Uterus (tissue), 4 donors: ENCODE measurements around the gene SLCO1A2. TPM values are rescaled to one million over a fixed set of nuclear protein-coding genes. Genes with fewer than 3 reads are reported as not detected.

Source experiments
- DNase-seq, 2 donors: peaks; one replicate each; pipeline ENCODE4 v3.0.0-alpha.2; 2019 to 2020
- H3K27ac ChIP-seq, 2 donors: fragments of 200-600 bp; sonication (generic); 1 replicate in 1 of 2; 2 replicates in 1 of 2; pipeline ENCODE4 v1.5.1; 2016 to 2018
- H3K27me3 ChIP-seq, 2 donors: fragments of 200-600 bp; sonication (generic); one replicate each; pipeline ENCODE4 v1.5.1; 2018 to 2019; ENCODE audit warnings: control low read depth in 1 of 2
- H3K36me3 ChIP-seq, 2 donors: fragments of 200-600 bp; sonication (generic); one replicate each; pipeline ENCODE4 v1.5.1; 2019; ENCODE audit warnings: control low read depth in 1 of 2
- H3K4me1 ChIP-seq, 2 donors: fragments of 200-600 bp; sonication (generic); one replicate each; pipeline ENCODE4 v1.5.1; 2018 to 2019; ENCODE audit warnings: control low read depth in 1 of 2
- H3K4me3 ChIP-seq, 2 donors: fragments of 200-600 bp; sonication (generic); 1 replicate in 1 of 2; 2 replicates in 1 of 2; pipeline ENCODE4 v1.5.1; 2018 to 2019; ENCODE audit warnings: mild to moderate bottlenecking in 1 of 2
- H3K9me3 ChIP-seq, 2 donors: fragments of 200-600 bp; sonication (generic); one replicate each; pipeline ENCODE4 v1.5.1; 2019; ENCODE audit warnings: control low read depth in 1 of 2
- CTCF ChIP-seq, 4 experiments: fragments of 200-600 bp in 2 of 4; fragments of 450-650 bp in 2 of 4; sonication (generic) in 2 of 4; IDR thresholded peaks; one replicate each; pipeline ENCODE4 v1.5.1; 2016 to 2019; ENCODE audit warnings: antibody characterized with exemption in 4 of 4, mild to moderate bottlenecking in 2 of 4, moderate library complexity in 1 of 4
- POLR2A ChIP-seq, 2 donors: fragments of 450-650 bp; IDR thresholded peaks; one replicate each; pipeline ENCODE4 v1.6.1; 2016; ENCODE audit warnings: antibody characterized with exemption in 2 of 2, mild to moderate bottlenecking in 1 of 2, moderate library complexity in 1 of 2
- intact Hi-C: fragments of 100-400 bp; cut with DNase I; formaldehyde crosslinking; loops from one replicate; pipeline ENCODE4 v1.15.1; 2023; ENCODE audit warnings: low total_unique reads
- total RNA-seq, 4 donors: library from RNA; depleted of rRNA in 3 of 4; stranded (reverse); fragments of >200 nt in 3 of 4; gene quantifications; one replicate each; pipeline versions ENCODE4 v1.1.0 to v1.2.4, GENCODE V29; 2014 to 2023
- donor health status: DM: yes; HTN: yes; CAD: no.

Gene SLCO1A2
- total RNA-seq, 4 donors from 2014 or later: not detected

- no peak for DNase-seq
- Histone ChIP-seq H3K9me3 (no peaks in the 10 kb centered on the region), H3K4me3 (no peak overlapping the region), H3K27me3 (no peaks in the 10 kb centered on the region), H3K4me1 (no peaks in the 10 kb centered on the region), H3K36me3 (no peaks in the 10 kb centered on the region), H3K27ac (no peak overlapping the region)
- intact Hi-C loops: no loop called here
- TF ChIP-seq CTCF (IDR thresholded peaks at IDR 0.05) (no peak), POLR2A (IDR thresholded peaks at IDR 0.05) (no peak)
Observed at GRCh38 chr12:21223930-21224329, 110.8 kb downstream of the SLCO1A2 start.

- H3K36me3 ChIP-seq: no peaks in the 10 kb centered on the region
- H3K9me3 ChIP-seq: no peaks in the 10 kb centered on the region
- DNase-seq: no peak
- no peak overlapping the region for H3K27ac ChIP-seq
- H3K4me3 ChIP-seq: no peak overlapping the region
- intact Hi-C loops: no loop called here
- no peak for TF ChIP-seq POLR2A (IDR thresholded peaks at IDR 0.05)
- no peak for TF ChIP-seq CTCF (IDR thresholded peaks at IDR 0.05)
- H3K27me3 ChIP-seq: no peaks in the 10 kb centered on the region
- H3K4me1 ChIP-seq: no peaks in the 10 kb centered on the region
Observed at GRCh38 chr12:21221778-21222177, 112.9 kb downstream of the SLCO1A2 start.

GRCh38 chr12:21221072-21221471, 113.6 kb downstream of the SLCO1A2 start:
- DNase-seq: no peak
- H3K9me3 ChIP-seq: no peaks in the 10 kb centered on the region
- no peak for TF ChIP-seq CTCF (IDR thresholded peaks at IDR 0.05)
- no peak for TF ChIP-seq POLR2A (IDR thresholded peaks at IDR 0.05)

GRCh38 chr12:21220266-21220665, 114.5 kb downstream of the SLCO1A2 start:
- intact Hi-C loops: no loop called here
- Histone ChIP-seq H3K27ac (no peak overlapping the region), H3K4me1 (no peaks in the 10 kb centered on the region), H3K4me3 (no peak overlapping the region), H3K9me3 (no peaks in the 10 kb centered on the region), H3K27me3 (no peaks in the 10 kb centered on the region), H3K36me3 (no peaks in the 10 kb centered on the region)
- no peak for TF ChIP-seq POLR2A (IDR thresholded peaks at IDR 0.05)
- no peak for TF ChIP-seq CTCF (IDR thresholded peaks at IDR 0.05)
- no peak for DNase-seq

More at GRCh38 chr12:21221072-21221471, 113.6 kb downstream of the SLCO1A2 start:
- Histone ChIP-seq H3K4me1 (no peaks in the 10 kb centered on the region), H3K36me3 (no peaks in the 10 kb centered on the region), H3K27me3 (no peaks in the 10 kb centered on the region), H3K4me3 (no peak overlapping the region), H3K27ac (no peak overlapping the region)
- intact Hi-C loops: no loop called here

- TF ChIP-seq POLR2A (IDR thresholded peaks at IDR 0.05) (no peak), CTCF (IDR thresholded peaks at IDR 0.05) (no peak)
- Histone ChIP-seq H3K4me1 (no peaks in the 10 kb centered on the region), H3K4me3 (no peak overlapping the region), H3K36me3 (no peaks in the 10 kb centered on the region), H3K27me3 (no peaks in the 10 kb centered on the region), H3K27ac (no peak overlapping the region), H3K9me3 (no peaks in the 10 kb centered on the region)
- intact Hi-C loops: no loop called here
- no peak for DNase-seq
Observed at GRCh38 chr12:21219206-21219605, 115.5 kb downstream of the SLCO1A2 start.

Other genes starting within 250 kb of the SLCO1A2 start
- gene SLCO1B1, start 203.7 kb downstream of the SLCO1A2 start, total RNA-seq: under 1 TPM in 1 of 4 donors, not detected in 3; 0.35 TPM
- not detected for gene IAPP, start 38.0 kb upstream of the SLCO1A2 start, total RNA-seq
- 10 to 100 TPM in 3 of 4 donors, 1 to 10 TPM in 1; 4.4 to 24.7 (median 18.1) TPM for gene PYROXD1, start 102.7 kb upstream of the SLCO1A2 start, total RNA-seq
- gene RECQL, start 166.7 kb upstream of the SLCO1A2 start, total RNA-seq: 10 to 100 TPM; 15.4 to 99.0 (median 24.3) TPM
- 10 to 100 TPM; 14.1 to 70.0 (median 31.4) TPM for gene GOLT1B, start 166.9 kb upstream of the SLCO1A2 start, total RNA-seq
- 1 to 10 TPM in 2 of 4 donors, under 1 TPM in 1, not detected in 1; 0.67 to 2.4 (median 1.2) TPM for gene SPX, start 191.4 kb upstream of the SLCO1A2 start, total RNA-seq